HFFc6 (cell line): ENCODE results near the gene HCN2. TPM values are rescaled to one million over a fixed set of nuclear protein-coding genes. Genes with fewer than 3 reads are reported as not detected.

Experiments
- DNase-seq: peaks from one replicate; pipeline ENCODE4 v3.0.0-alpha.2; 2018
- H3K27ac Mint-ChIP-seq: 2 replicates; pipeline ENCODE4 v1.8.0; 2020; ENCODE audit warnings: mild to moderate bottlenecking, mixed read lengths
- H3K27me3 Mint-ChIP-seq: 2 replicates; pipeline ENCODE4 v1.8.0; 2021; ENCODE audit warnings: mild to moderate bottlenecking, moderate library complexity, mixed read lengths; ENCODE audit not compliant: insufficient read depth
- H3K36me3 Mint-ChIP-seq: 2 replicates; pipeline ENCODE4 v1.8.0; 2021; ENCODE audit warnings: low read depth, mixed read lengths
- H3K4me1 Mint-ChIP-seq: 2 replicates; pipeline ENCODE4 v1.8.0; 2020; ENCODE audit warnings: low read depth, mixed read lengths
- H3K4me3 Mint-ChIP-seq: 2 replicates; pipeline ENCODE4 v1.8.0; 2020; ENCODE audit warnings: mild to moderate bottlenecking, moderate library complexity, mixed read lengths
- H3K9me3 Mint-ChIP-seq: 2 replicates; pipeline ENCODE4 v1.8.0; 2020; ENCODE audit warnings: mild to moderate bottlenecking, mixed read lengths
- CTCF ChIP-seq: fragments of 200-600 bp; sonication (generic); IDR thresholded peaks from 2 replicates; pipeline ENCODE4 v1.5.0; 2021; ENCODE audit warnings: antibody characterized with exemption, mild to moderate bottlenecking
- total RNA-seq, 6 experiments: library from RNA; stranded (reverse); fragmentation: NEBNext Ultra II Directional; extraction: Animal tissue kit (Norgen Biotek cat#: 25700); gene quantifications; 2 replicates in 1 of 6; 3 replicates in 5 of 6; pipeline ENCODE4 v1.2.3, GENCODE V29; 2021

HCN2 gene
- total RNA-seq, 6 experiments from 2014 or later: 2.8 to 3.6 (median 3.1) TPM

- no peak for TF ChIP-seq CTCF
- no peaks in the 10 kb centered on the region for H3K9me3 Mint-ChIP-seq
- H3K27me3 Mint-ChIP-seq: no peaks in the 10 kb centered on the region
- no peak overlapping the region for H3K27ac Mint-ChIP-seq
- no peak for DNase-seq
- H3K4me3 Mint-ChIP-seq: no peak overlapping the region
- H3K4me1 Mint-ChIP-seq: no peaks in the 10 kb centered on the region
- H3K36me3 Mint-ChIP-seq: peaks cover 4% of the 10 kb centered on the region; the same call in 1 of the 2 replicates
Measured at GRCh38 chr19:647566-648284, 58.0 kb downstream of the HCN2 start.

DNA sequence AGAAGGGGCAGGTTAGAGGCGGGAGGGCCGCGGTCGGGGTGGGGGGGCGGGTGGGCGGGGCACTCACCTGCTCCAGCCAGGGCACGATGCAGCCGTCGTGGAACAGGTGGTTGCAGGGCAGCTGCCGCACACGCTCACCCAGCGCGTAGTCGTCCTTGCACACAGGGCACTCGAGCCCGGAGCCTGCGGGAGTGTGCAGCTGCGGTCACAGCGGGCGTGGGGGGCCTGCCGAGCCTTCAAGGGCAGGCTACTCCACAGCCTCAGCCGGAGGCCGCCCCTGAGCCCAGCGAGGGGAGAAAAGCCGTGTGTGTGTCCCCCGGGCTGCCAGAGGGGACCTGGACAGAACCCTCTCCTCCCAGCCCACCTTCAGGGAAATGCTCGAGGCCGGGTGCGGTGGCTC lies 58.6 kb downstream of the HCN2 start:
- Mint-ChIP-seq H3K27ac (no peak overlapping the region), H3K27me3 (no peaks in the 10 kb centered on the region), H3K36me3 (peaks cover 4% of the 10 kb centered on the region; the same call in 1 of the 2 replicates), H3K4me1 (no peaks in the 10 kb centered on the region), H3K9me3 (no peaks in the 10 kb centered on the region), H3K4me3 (no peak overlapping the region)
- no peak for TF ChIP-seq CTCF
- DNase-seq: no peak

DNA sequence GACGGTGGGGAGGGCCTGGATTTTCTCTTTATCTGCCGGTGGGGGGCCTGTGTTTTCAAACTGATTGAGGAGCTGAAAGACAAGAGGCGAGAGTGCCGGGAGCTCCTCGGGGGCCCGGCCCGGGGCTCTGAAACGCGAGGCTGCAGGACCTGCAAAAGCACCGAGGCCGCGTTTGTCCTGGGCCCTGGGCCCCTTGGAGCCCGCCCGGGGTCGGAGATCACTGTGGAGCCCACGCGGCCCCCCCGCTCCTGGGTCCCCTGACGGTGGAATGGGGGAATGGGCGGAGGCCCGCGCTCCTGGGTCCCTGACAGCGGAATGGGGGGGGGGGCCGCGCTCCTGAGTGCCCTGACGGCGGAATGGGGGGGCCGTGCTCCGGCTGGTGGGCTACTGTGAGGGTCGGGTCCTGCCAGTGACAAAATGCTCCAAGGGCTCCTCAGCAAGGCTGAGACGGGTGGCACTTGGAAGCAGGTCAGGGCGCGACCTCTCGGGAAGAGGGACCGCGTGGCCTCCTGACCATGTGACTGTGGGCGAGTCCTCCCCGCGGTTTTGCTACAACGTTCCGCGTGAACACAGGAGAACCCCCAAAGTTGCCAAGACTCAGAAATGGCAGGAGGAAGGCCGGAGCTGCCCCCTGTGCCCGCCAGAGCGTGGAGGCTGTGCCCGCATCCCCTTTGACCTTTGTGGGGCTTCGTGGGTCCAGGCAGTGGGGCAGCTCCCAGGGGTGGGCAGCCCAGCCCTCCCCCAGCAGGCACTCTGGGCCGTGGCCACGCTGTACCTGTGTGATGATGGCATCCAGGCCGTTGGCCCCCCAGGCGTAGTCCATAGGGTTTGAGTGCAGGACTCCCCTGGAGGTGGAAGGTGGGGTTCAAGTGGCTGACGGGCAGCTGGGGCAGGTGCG lies 59.5 kb downstream of the HCN2 start:
- peaks cover 4% of the 10 kb centered on the region; the same call in 1 of the 2 replicates for H3K36me3 Mint-ChIP-seq
- no peak overlapping the region for H3K27ac Mint-ChIP-seq
- TF ChIP-seq CTCF: no peak
- no peak overlapping the region for H3K4me3 Mint-ChIP-seq
- H3K9me3 Mint-ChIP-seq: no peaks in the 10 kb centered on the region
- no peaks in the 10 kb centered on the region for H3K4me1 Mint-ChIP-seq
- no peak for DNase-seq
- no peaks in the 10 kb centered on the region for H3K27me3 Mint-ChIP-seq

DNA sequence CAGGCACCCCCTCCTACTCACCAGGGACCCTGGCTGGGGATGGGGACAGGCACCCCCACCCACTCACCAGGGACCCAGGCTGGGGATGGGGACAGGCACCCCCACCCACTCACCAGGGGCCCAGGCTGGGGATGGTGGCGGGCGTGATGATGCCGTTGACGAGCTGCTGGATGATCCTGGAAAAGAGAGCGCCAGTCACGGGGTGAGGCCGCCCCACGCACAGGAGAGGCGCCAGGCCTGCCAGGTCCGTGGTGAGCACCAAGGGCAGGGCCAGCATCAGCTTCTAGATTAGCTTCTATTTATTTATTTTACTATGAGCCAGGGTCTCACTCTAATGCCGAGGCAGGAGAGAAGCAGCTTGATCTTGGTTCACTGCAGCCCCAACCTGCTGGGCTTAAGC lies 60.4 kb downstream of the HCN2 start:
- H3K9me3 Mint-ChIP-seq: no peaks in the 10 kb centered on the region
- H3K27ac Mint-ChIP-seq: no peak overlapping the region
- no peaks in the 10 kb centered on the region for H3K4me1 Mint-ChIP-seq
- no peak for TF ChIP-seq CTCF
- H3K4me3 Mint-ChIP-seq: no peak overlapping the region
- no peak for DNase-seq
- peaks cover 4% of the 10 kb centered on the region; the same call in 1 of the 2 replicates for H3K36me3 Mint-ChIP-seq
- no peaks in the 10 kb centered on the region for H3K27me3 Mint-ChIP-seq

GRCh38 chr19:651114-651818 lies 61.6 kb downstream of the HCN2 start:
- no peak for TF ChIP-seq CTCF
- Mint-ChIP-seq H3K4me3 (no peak overlapping the region), H3K27me3 (no peaks in the 10 kb centered on the region), H3K4me1 (no peaks in the 10 kb centered on the region), H3K36me3 (peaks cover 1% of the 10 kb centered on the region; the same call in 1 of the 2 replicates), H3K9me3 (no peaks in the 10 kb centered on the region), H3K27ac (no peak overlapping the region)
- DNase-seq: no peak
